Measurements from ENCODE around the gene PNMT.

PNMT gene, protein sequence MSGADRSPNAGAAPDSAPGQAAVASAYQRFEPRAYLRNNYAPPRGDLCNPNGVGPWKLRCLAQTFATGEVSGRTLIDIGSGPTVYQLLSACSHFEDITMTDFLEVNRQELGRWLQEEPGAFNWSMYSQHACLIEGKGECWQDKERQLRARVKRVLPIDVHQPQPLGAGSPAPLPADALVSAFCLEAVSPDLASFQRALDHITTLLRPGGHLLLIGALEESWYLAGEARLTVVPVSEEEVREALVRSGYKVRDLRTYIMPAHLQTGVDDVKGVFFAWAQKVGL

DNA sequence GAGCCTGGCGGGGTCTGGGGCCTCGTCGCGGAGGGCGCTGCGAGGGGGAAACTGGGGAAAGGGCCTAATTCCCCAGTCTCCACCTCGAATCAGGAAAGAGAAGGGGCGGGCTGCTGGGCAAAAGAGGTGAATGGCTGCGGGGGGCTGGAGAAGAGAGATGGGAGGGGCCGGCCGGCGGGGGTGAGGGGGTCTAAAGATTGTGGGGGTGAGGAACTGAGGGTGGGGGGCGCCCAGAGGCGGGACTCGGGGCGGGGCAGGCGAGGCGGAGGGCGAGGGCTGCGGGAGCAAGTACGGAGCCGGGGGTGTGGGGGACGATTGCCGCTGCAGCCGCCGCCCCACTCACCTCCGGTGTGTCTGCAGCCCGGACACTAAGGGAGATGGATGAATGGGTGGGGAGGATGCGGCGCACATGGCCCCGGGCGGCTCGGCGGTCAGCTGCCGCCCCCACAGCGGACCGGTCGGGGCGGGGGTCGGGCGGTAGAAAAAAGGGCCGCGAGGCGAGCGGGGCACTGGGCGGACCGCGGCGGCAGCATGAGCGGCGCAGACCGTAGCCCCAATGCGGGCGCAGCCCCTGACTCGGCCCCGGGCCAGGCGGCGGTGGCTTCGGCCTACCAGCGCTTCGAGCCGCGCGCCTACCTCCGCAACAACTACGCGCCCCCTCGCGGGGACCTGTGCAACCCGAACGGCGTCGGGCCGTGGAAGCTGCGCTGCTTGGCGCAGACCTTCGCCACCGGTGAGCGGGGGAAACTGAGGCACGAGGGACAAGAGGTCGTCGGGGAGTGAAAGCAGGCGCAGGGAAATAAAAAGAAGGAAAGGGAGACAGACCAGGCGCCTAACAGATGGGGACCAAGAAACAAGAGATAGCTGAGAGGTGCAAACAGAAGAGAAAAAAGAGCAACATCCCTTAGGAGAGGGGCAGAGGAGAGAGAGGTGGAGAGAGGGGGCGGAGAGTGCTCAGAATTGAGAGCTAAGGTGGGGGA, at the start of gene PNMT:
PNMT (plus strand) TSS at position 509 of the 980 bp plus-strand sequence; CDS start at position 532, 23 bp downstream.
- peak; percentile 62 for DNase-seq (ENCODE audit: low spot score)

DNA sequence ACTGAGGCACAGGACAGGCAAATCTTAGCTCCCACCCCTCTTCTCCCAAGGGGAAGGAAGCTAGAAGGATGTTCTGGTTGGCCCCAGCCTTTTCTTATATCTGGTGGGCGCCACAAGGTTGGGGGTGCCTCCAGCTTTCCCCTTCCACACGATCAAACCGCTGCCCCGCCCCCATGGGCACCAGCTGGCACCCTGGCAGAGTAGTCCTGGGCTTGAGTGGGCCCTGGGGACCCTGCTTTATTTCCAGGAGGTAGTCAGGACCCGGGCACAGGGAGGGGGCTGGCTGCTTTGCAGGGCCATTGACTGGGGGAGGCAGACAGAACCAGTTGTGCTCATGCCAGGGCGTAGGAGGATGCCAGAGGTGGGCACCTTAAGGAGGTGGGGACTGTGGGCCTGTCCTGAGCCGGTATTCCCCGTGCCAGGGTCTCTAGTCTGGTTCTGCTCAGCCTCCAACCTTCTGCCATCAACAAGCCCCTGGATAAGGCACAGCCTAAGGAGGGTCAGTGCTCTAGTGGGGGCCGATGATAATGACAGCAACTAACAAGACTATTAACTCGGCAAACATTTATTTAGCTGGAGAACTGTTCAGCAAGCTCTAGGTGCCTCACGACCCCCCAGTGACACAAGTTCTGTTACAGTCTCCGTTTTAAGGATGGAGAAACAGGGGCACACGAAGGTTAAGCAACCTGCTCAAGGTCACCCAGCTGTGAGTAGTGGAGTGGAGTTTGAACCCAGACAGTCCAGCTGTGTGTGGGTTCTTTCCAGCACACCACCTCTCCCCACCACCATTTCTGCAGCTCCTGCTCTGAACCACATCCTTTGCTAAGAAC, 49.1 kb upstream of the PNMT start:
- no peak for DNase-seq (ENCODE audit: low spot score)

DNA sequence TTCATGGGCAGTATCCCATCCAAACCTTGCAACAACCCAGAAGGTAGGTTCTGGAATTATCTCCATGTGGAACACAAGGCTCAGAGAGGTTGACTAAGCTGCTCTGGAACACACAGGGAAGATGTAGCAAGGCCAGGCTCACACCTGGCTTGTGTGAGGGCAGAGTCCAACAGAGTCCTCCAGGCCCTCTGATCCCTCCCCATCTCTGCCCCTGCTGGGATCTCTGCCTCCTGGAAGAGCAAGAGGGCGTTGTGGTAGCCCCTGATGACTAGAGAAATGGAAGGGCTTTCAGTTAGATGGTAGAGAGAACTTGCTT, 48.5 kb upstream of the PNMT start:
- DNase-seq (ENCODE audit: low spot score), result no peak

DNA sequence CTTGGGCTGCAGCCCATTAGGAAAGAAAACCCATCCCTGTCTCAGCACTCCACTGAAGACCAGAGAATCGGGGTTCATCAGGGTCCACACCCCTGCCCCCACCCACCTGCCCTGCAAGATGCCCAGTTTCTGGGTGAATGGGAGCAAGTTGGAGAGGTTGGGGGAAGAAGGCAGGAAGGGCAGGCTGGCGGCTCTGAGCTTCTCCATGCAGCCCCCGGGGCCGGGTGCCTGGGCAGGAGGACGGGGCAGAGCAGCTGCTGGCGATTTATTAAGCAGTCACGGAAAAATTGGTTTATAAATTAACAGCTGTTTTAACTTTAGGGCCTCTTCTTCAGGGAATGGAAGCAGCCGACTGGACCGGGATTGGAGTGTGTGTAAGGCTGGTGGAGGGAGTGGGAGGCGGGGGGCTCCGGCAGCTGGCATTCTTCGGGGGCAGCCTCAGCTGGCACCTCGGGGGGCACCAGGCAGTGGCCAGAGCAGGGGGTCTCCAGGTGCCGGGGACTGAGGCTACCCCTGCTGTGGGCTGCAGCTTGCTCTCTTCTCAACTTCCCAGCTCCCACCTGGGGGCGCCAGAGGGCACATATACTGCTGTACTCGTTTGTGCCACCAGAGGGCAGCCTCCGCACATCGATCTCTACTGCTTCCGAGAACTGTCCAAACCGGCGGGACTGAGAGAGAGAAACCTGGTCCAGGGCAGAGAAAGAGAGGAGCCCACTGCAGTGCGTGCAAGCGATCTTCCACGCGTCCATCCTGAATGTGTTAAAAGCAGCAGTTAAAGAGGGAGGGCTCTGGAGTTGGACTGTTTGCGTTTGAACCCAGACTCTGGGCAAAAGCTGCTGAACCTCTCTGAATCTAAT, 46.5 kb upstream of the PNMT start:
- DNase-seq (ENCODE audit: low spot score), result peak; percentile 88

DNA sequence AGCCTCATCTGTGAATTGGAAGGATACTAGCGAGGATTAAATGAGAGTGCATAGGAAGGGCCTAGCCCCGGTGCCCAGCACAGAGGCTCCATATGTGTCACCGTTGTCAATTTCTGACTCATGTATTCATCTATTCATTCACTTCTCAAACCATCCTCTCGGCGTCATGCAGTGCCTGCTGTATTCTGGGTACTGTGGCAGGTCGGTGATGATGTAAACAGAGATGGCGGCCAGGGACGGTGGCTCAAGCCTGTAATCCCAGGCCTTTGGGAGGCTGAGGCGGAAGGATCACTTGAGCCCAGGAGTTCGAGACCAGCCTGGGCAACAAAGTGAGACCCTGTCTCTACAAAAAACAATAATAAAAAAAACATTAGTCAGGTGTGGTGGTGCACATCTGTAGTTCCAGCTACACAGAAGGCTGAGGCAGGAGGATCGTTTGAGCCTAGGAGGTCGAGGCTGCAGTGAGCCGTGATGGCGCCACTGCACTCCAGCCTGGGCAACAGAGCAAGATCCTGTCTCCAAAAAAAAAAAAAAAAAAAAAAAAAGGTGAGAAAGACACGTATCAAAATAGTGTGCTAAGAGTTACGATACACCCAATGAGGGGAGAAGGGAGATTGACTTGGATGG, 45.8 kb upstream of the PNMT start:
- DNase-seq (ENCODE audit: low spot score), result peak; percentile 88

DNA sequence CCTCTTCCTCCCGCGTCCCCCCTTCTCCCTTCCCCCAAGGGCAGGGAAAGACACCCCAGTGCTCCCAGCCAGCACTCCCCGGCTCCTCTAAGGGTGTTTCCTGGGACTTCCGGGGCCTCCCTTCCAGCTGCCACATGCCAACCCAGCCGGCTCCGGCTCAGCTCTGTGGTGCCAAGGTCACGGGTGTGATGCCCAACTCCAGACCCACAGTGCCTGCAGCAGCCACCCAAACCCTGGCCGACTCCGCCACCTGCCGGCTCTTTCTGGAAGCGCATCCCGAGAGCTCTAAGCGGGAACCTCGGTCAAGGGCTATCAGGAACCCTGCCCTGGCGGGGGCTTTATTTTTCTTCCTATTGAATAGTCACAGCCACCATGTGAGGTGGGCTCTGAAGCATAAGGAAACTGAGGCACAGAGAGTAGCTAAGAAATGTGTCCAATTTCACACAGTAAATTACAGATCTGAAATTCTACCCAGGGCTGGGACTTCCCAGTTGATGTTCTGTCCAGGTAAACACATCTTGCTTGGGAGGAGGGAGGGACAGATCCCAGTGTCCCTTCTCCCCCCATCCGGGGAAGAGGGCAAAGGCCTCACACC, 44.8 kb upstream of the PNMT start:
- DNase-seq (ENCODE audit: low spot score), result peak; percentile 92

DNA sequence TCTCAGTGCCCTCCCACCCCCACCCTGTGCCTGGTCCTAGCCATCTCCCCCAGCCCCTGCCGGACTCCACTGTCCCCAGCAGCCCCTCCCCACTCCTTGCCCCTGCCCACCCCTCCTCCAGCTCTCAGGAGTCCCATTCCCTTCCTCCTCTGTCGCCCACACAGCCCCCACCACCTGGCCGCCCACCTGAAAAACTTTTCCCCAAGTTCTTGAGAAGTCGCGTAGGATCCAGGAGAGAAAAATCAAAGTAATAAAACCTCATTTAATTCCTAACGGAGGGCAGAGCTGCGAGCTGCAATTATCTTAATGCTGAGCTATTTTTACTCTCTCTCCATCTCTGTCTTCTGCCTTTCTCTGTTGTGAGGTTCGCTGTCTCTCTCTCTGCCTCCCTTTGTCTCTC, 43.9 kb upstream of the PNMT start:
- DNase-seq (ENCODE audit: low spot score), result no peak

DNA sequence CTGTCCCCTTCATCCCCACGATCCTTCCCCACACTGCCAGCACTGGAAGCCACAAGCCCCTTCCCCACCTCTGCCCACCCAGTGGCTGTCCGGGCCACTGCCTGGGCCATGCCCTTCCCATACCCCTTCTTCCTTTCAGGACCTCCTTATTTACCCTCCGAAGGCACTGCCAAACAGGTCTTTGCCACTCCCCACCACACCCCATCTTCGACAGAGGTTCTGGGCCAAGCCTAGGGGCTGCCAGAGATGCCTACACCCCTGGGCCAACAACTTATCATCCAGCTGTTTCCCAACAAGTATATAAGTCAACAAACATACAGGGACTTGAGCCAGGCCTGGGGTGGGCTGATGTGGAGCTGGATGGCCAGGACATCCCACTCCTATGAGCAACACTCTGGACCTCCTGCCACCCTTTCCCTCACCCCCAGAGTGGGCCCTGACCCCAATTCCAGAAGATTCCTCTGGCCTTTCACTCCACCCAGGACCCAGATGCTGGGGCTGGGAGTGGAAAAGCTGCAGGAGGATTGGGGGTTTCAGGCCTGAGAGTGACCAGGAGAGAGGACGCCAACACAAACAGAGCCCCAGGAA, 43.0 kb upstream of the PNMT start:
- DNase-seq (ENCODE audit: low spot score), result no peak

DNA sequence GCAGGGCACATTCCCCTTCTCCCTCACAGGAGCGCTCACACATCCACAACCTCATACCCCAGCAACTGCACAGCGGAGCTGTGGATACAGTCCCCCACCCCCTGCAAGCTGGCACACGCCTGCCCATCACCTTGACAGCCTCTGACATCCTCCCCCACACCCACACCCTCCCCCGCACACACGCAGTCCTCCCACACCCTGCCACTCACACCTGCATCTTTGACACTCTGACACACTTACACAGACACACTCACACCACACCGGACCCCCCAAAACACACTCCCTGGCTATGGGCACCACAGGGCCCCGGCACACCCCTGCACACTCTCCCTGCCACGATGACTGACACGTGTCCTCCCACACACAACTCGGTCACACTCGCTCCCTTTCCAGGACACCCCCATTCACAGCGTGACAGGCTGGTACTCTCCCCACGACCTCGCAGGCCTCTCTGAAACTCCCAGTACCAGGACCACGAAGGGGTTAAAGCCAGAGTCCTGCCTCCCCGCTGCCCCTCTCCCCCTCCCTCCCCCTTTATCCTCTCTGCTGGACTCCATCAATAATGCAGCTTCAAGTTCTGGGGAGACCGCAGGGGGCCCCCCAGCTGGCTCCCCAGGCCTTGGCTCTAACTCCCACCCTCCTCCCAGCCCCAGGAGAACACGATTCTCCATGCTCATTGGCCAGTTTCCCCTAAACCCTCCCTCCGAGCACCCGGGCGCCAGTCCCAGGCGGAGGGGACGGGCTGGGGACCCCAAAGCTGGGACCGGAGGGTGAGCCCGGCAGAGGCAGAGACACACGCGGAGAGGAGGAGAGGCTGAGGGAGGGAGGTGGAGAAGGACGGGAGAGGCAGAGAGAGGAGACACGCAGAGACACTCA, 41.8 kb upstream of the PNMT start, which contains the start of gene PPP1R1B:
PPP1R1B (plus strand) TSS at position 782 of the 876 bp plus-strand sequence. CDS start 441 bp downstream, outside the sequence.
- DNase-seq (ENCODE audit: low spot score), result no peak

DNA sequence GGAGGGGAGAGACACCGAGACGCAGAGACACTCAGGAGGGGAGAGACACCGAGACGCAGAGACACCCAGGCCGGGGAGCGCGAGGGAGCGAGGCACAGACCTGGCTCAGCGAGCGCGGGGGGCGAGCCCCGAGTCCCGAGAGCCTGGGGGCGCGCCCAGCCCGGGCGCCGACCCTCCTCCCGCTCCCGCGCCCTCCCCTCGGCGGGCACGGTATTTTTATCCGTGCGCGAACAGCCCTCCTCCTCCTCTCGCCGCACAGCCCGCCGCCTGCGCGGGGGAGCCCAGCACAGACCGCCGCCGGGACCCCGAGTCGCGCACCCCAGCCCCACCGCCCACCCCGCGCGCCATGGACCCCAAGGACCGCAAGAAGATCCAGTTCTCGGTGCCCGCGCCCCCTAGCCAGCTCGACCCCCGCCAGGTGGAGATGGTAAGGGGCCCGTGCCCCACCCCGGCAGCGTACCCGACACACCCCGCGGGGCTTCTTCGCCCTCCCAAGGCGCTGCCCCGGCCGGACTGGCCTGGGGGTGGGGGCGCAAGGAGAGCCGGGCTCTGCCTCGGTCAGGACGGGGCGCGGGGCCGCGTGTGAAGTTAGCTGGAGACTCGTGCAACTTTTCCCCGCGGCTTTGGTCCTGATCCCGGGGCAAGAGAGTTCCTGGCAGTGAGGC, 41.1 kb upstream of the PNMT start:
- no peak for DNase-seq (ENCODE audit: low spot score)

DNA sequence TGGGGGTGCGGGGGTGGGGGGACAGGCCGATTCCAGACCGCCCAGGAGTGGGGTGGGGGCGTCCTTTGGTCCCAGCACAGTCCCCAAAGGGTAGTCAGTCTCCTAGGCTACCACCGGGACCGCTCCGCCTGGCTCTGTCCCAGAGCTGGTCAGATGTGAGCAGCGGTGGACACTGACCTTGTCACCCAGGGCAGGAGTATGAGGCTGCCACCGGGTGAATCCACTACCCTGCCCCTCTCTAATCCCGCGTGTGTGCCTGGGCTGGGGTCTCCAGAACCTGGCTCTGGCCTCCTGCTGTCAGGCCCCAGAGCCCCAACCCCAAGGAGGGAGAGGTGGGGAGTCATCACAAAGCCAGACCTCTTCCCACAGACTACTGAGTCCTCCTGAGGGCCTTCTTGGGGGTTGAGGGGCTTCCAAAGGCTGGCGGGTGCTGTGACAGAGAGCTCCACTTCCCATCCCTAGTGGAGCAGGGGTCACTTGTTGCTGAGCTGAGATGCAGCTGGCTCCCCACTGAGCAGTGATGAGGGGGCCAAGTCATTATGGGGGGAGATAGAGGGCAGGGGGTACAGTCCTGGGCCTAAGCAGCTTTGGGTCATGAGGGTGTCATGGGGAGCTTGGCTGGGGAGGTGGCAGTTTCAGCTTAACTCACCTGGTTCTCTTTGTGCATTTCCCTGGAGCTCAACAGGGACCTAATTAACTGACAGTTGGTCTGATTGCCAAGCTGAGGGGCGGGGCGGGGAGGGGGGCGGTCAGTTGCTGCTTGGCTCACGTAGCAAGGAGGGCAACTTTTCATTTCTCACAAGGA, 40.3 kb upstream of the PNMT start:
- no peak for DNase-seq (ENCODE audit: low spot score)

DNA sequence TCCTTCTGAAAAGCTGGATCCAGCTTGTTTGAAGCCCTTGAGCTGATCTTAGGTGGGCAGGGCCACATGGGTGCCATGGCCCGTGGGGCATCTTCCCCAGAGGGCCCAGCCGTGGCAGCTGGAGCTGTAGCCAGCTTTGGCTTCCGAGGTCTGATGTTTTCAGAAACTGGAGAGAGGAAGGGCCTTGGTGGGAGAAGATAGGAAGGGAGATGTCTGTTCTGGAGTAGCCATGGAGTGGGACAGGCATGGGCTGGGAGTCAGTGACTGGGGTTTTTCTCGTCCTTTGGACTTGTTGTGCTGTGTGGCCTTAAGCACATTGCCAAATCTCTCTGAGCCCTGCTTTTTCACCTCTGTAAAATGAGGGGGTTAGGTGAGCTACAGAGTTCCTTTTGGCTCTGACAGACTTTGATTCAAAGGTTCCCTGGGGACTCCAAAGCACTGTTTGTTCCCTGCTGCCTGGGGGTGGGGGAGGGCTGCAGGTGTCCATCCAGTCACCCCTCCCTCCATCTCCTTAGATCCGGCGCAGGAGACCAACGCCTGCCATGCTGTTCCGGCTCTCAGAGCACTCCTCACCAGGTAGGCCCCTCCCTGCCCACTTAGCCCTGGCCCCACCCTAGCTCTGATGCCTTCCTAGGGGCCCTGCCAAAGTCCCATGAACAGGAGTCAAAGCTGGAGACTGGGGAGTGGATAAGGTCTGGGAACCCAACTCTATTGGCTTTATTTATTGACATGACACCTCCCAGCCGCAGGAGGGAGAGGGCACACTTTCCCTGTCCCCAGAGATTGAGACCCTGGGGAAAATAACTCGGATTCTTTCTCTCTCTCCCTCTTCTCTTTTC, 39.4 kb upstream of the PNMT start:
- DNase-seq (ENCODE audit: low spot score), result no peak

DNA sequence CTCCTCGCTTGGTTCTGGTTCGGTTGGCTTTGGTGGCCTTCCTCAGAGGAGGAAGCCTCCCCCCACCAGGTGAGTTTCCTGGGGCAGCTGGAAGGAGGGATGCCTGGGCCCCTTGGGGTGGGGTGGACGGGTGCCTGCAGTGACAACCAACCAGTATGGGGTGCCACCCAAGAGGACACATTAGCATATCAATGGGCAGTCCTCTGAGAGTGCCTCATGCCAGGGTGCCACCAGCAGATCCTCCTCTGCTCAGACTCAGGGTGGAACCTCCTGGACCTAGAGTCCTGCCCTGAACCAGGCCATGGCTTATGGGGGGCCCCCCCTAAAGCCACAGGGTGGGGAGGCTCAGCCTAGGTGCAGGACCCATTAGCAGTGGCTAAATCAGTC, 38.8 kb upstream of the PNMT start:
- no peak for DNase-seq (ENCODE audit: low spot score)

DNA sequence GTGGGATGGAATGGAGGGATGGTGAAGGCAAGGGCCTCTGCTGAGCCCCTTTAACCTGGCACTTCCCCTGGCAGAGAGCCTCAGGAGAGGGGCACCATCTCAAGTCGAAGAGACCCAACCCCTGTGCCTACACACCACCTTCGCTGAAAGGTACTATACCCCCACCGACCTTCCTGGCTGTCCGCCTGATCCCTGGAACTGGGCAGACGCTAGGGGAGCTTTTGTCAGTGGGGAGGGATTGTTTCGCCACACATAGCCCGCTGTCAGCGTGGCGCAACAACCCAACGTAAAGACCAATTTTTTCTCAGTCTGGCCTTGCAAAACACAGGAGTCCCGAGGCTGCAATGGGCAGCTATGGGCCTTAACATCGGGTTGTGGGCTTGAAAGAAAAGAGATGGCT, 38.4 kb upstream of the PNMT start:
- DNase-seq (ENCODE audit: low spot score), result no peak

DNA sequence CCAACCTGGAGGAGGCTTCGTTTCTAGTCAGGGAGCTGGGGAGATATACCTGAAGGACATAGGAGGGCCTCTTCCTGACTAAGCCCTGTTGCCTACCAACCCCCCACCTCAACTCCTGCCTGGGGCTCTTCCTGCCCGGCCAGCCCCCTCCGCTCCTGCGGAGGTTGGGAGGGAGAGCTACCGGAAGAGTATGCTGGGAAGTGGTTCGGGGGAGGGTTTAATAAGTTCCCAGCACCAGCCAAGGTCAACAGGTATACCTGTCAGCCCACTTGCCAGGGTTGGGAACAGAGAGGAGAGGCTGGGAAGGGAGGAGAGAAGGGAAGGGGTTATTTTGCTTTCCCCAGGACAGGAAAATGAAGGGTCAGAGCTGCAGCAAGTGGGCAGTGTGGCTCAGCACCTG, 36.9 kb upstream of the PNMT start:
- DNase-seq (ENCODE audit: low spot score), result no peak

DNA sequence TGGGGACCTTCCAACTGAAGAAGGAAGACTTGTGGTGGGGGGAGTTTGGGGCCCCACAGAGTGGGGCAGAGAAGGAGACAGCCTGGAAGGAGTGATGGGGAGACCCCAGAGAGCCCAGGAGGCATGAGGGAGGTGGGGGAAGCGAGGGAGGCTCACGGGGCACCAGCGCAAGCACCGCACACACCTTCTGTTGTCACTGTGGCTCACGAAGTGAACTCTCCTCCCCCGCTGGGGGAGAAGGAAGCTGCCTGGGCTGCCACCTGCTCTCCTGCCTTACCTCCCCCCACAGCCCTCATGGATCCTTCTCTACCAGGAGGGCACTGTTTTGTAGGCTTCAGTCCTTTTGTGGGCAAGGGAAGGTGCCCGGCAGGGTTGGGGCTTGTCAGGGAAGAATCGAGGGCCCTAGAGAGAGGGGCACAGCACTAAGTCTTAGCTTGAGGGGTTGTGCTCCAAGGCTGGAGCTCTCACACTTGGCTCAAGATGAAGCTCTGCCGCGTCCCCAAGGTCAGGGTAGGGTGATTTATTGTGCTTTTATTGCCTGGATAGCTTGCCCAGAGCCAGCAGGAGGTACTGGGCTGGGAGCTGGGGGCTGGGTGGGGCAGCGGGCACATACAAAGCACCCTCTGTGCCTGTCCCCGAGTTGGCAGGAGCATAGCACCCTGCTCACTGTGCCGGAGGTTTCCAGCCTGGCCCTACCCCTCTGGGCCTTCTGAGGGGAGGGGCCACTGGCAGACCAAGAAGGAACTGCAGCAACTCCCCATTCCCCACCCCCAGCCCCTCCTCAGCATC, 35.9 kb upstream of the PNMT start:
- no peak for DNase-seq (ENCODE audit: low spot score)

Measured in activated CD4-positive, alpha-beta T cell treated with anti-CD3 and anti-CD28 coated beads, Interleukin-2, Interleukin-4, amounts not matched to agents 100 ng/mL and 50 ng/mL, durations not matched to agents 16 hours and 8 hours (primary cell).